ENCODE data around the gene ADCY3. TPM values are rescaled to one million over a fixed set of nuclear protein-coding genes. Genes with fewer than 3 reads are reported as not detected.

The ADCY3 gene
- total and polyA plus RNA-seq, 2 experiments from 2014 or later: 9.1 to 47.4 TPM

- Histone ChIP-seq H3K9me3 (ENCODE audit: low read depth) (no peaks in the 10 kb centered on the region), H3K4me1 (ENCODE audit: insufficient read depth) (no peaks in the 10 kb centered on the region), H3K9ac (no peak overlapping the region), H3K27me3 (replicated peaks; ENCODE audit: insufficient read depth) (no peaks in the 10 kb centered on the region), H4K20me1 (ENCODE audit: insufficient read depth) (no peaks in the 10 kb centered on the region), H2AFZ (no peak overlapping the region), H3K4me3 (no peak overlapping the region), H3K36me3 (ENCODE audit: low read depth) (no peaks in the 10 kb centered on the region), H3K4me2 (ENCODE audit: unreplicated experiment) (no peak overlapping the region), H3K79me2 (ENCODE audit: insufficient read depth) (no peaks in the 10 kb centered on the region), H3F3A (ENCODE audit: insufficient read depth) (no peaks in the 10 kb centered on the region), H3K27ac (no peak overlapping the region), H3K9me2 (ENCODE audit: insufficient read depth) (no peaks in the 10 kb centered on the region)
- TF ChIP-seq EZH2phosphoT487 (IDR thresholded peaks at IDR 0.05; ENCODE audit: insufficient read depth, low read depth): no peak
- TF ChIP-seq EZH2 (IDR thresholded peaks at IDR 0.05; ENCODE audit: insufficient read depth, poor library complexity, severe bottlenecking): no peak
- in situ Hi-C loops (cut with MboI): loop anchor here (10.0 to 25.0 kb wide), 2 partner anchors 309 to 424 kb away; no protein-coding TSS in a partner anchor
- WGBS, 2 experiments (ENCODE audit: low coverage in 1 of 2, low lambda C conversion rate in 2 of 2, missing lambda C conversion rate in 2 of 2): 84 to 86% methylated on average over 17 of the region's 17 CpGs
- no peak for DNase-seq
These were observed 91.6 kb downstream of the ADCY3 start for GRCh38 chr2:24828238-24828996.

- H3K27me3 ChIP-seq (replicated peaks; ENCODE audit: insufficient read depth): no peaks in the 10 kb centered on the region
- in situ Hi-C loops (cut with MboI): loop anchor here (10.0 to 25.0 kb wide), 2 partner anchors 310 to 423 kb away; no protein-coding TSS in a partner anchor
- no peaks in the 10 kb centered on the region for H4K20me1 ChIP-seq (ENCODE audit: insufficient read depth)
- no peaks in the 10 kb centered on the region for H3K36me3 ChIP-seq (ENCODE audit: low read depth)
- 49% methylated on average over 30 of the region's 30 CpGs for WGBS, 2 experiments (ENCODE audit: low coverage in 1 of 2, low lambda C conversion rate in 2 of 2, missing lambda C conversion rate in 2 of 2)
- H3K9ac ChIP-seq: no peak overlapping the region
- H3K4me2 ChIP-seq (ENCODE audit: unreplicated experiment): no peak overlapping the region
- H2AFZ ChIP-seq: no peak overlapping the region
- H3K79me2 ChIP-seq (ENCODE audit: insufficient read depth): no peaks in the 10 kb centered on the region
- no peak overlapping the region for H3K27ac ChIP-seq
- no peaks in the 10 kb centered on the region for H3K9me2 ChIP-seq (ENCODE audit: insufficient read depth)
- H3K4me1 ChIP-seq (ENCODE audit: insufficient read depth): no peaks in the 10 kb centered on the region
- no peaks in the 10 kb centered on the region for H3F3A ChIP-seq (ENCODE audit: insufficient read depth)
- TF ChIP-seq EZH2phosphoT487 (IDR thresholded peaks at IDR 0.05; ENCODE audit: insufficient read depth, low read depth) (no peak), EZH2 (IDR thresholded peaks at IDR 0.05; ENCODE audit: insufficient read depth, poor library complexity, severe bottlenecking) (no peak)
- H3K9me3 ChIP-seq (ENCODE audit: low read depth): no peaks in the 10 kb centered on the region
- H3K4me3 ChIP-seq: no peak overlapping the region
- DNase-seq: peak; percentile 90
These were observed 92.5 kb downstream of the ADCY3 start for GRCh38 chr2:24827321-24828237.

GRCh38 chr2:24826773-24827145, 93.3 kb downstream of the ADCY3 start:
- no peak for DNase-seq
- no peaks in the 10 kb centered on the region for H3K79me2 ChIP-seq (ENCODE audit: insufficient read depth)
- no peaks in the 10 kb centered on the region for H3F3A ChIP-seq (ENCODE audit: insufficient read depth)
- no peaks in the 10 kb centered on the region for H3K9me3 ChIP-seq (ENCODE audit: low read depth)
- H3K9ac ChIP-seq: no peak overlapping the region
- H4K20me1 ChIP-seq (ENCODE audit: insufficient read depth): no peaks in the 10 kb centered on the region
- in situ Hi-C loops (cut with MboI): loop anchor here (10.0 to 25.0 kb wide), 2 partner anchors 311 to 422 kb away; no protein-coding TSS in a partner anchor
- WGBS, 2 experiments (ENCODE audit: low coverage in 1 of 2, low lambda C conversion rate in 2 of 2, missing lambda C conversion rate in 2 of 2): 49 to 67% methylated on average over 5 of the region's 5 CpGs
- no peaks in the 10 kb centered on the region for H3K36me3 ChIP-seq (ENCODE audit: low read depth)
- H2AFZ ChIP-seq: no peak overlapping the region
- H3K9me2 ChIP-seq (ENCODE audit: insufficient read depth): no peaks in the 10 kb centered on the region
- H3K4me3 ChIP-seq: no peak overlapping the region
- no peaks in the 10 kb centered on the region for H3K27me3 ChIP-seq (replicated peaks; ENCODE audit: insufficient read depth)
- H3K27ac ChIP-seq: no peak overlapping the region
- H3K4me2 ChIP-seq (ENCODE audit: unreplicated experiment): no peak overlapping the region
- H3K4me1 ChIP-seq (ENCODE audit: insufficient read depth): no peaks in the 10 kb centered on the region
- no peak for TF ChIP-seq EZH2phosphoT487 (IDR thresholded peaks at IDR 0.05; ENCODE audit: insufficient read depth, low read depth)
- TF ChIP-seq EZH2 (IDR thresholded peaks at IDR 0.05; ENCODE audit: insufficient read depth, poor library complexity, severe bottlenecking): no peak

Data from GM23248 (cell line).